Measurements from ENCODE around the gene PSME1.
"Not testable (repeated sequence)": the region's sequence is repeated elsewhere in the genome, so short reads cannot be mapped to it uniquely, and the experiment has no call there.

PSME1 gene

DNA sequence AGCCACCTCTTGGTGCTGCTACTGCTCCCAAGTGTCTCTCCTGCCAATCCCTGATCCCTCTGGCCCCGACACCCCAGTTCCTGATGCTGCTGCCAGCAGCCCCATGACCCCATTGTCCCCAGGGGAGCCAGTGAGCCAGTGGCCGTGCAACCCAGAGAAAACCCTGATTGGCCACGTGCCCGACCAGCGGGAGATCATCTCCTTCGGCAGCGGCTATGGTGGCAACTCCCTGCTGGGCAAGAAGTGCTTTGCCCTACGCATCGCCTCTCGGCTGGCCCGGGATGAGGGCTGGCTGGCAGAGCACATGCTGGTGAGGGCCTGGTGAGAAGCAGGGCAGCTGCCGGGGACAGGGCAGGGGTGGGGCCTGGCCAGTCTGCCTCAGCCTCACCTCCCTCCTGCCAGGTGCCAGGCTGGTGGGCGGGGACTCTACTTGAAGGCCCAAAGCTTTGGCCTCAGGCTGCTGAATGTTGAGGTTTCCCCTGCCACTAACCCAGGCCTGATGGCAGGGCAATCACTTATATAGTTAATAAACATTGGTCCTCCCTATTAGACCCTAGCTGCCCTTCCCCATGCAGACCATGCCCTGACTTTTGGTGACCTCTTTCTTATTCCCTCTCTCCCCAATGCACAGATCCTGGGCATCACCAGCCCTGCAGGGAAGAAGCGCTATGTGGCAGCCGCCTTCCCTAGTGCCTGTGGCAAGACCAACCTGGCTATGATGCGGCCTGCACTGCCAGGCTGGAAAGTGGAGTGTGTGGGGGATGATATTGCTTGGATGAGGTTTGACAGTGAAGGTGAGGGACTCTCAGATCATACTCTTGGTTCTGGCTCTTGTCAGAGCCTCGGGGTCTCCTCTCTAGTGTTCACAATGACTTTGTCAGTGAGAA is 36.8 kb upstream of the PSME1 start:
- peaks cover 43% of the 10 kb centered on the region for H3K36me3 ChIP-seq (ENCODE audit: insufficient read depth, low read length)
- no peaks in the 10 kb centered on the region; the same call in 1 of the 2 replicates for H3K4me1 ChIP-seq (ENCODE audit: insufficient read depth, low read length)
- no peaks in the 10 kb centered on the region; the same call in 1 of the 2 replicates for H3K9me3 ChIP-seq (ENCODE audit: control insufficient read depth, insufficient read depth, low read length)
- H3K9ac ChIP-seq (ENCODE audit: low read depth, low read length): no peak overlapping the region

- H3K36me3 ChIP-seq (ENCODE audit: insufficient read depth, low read length): peaks cover 45% of the 10 kb centered on the region
- H3K9ac ChIP-seq (ENCODE audit: low read depth, low read length): no peak overlapping the region
- H3K9me3 ChIP-seq (ENCODE audit: control insufficient read depth, insufficient read depth, low read length): peaks cover 3% of the 10 kb centered on the region
- H3K4me1 ChIP-seq (ENCODE audit: insufficient read depth, low read length): no peaks in the 10 kb centered on the region; the same call in 1 of the 2 replicates
These were observed 35.6 kb upstream of the PSME1 start for GRCh38 chr14:24100197-24100981.

DNA sequence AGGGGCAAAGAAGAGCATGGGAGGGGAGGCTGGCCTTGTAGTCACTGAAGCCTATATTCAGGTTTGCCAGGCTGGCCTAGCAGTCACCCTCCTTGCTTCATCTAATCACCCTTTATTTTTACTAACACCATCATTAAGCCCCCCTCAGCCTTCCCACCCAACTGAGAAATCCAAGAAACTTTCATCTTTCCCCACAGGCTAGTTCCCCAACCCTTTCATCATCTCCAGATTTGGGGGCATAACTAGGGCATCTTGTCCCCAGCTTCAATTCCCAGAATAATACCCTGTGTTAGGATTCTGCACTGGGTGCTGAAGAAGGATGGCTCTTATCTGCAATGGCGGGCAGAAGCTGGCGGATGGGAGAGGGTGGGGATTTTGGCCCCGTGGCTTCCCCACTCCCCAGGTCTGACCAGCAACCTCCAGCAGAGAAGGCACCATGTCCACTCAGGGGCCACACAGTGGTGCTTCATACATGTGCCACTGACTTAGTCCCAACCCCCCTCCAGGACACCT is 35.0 kb upstream of the PSME1 start:
- Histone ChIP-seq H3K36me3 (ENCODE audit: insufficient read depth, low read length) (peaks cover 41% of the 10 kb centered on the region), H3K4me1 (ENCODE audit: insufficient read depth, low read length) (no peaks in the 10 kb centered on the region), H3K9me3 (ENCODE audit: control insufficient read depth, insufficient read depth, low read length) (peaks cover 4% of the 10 kb centered on the region), H3K9ac (ENCODE audit: low read depth, low read length) (no peak overlapping the region)

- no peaks in the 10 kb centered on the region for H3K4me1 ChIP-seq (ENCODE audit: insufficient read depth, low read length)
- H3K36me3 ChIP-seq (ENCODE audit: insufficient read depth, low read length): peaks cover 41% of the 10 kb centered on the region
- H3K9me3 ChIP-seq (ENCODE audit: control insufficient read depth, insufficient read depth, low read length): peaks cover 4% of the 10 kb centered on the region
- no peak overlapping the region for H3K9ac ChIP-seq (ENCODE audit: low read depth, low read length)
These were observed 33.5 kb upstream of the PSME1 start for GRCh38 chr14:24102357-24103048.

- Histone ChIP-seq H3K4me1 (ENCODE audit: insufficient read depth, low read length) (no peaks in the 10 kb centered on the region), H3K36me3 (ENCODE audit: insufficient read depth, low read length) (peaks cover 38% of the 10 kb centered on the region)
These were observed 32.5 kb upstream of the PSME1 start for GRCh38 chr14:24103451-24103850.

GRCh38 chr14:24105609-24106239 is 30.3 kb upstream of the PSME1 start:
- not testable (repeated sequence) for H3K4me1 ChIP-seq (ENCODE audit: insufficient read depth, low read length); H3K9ac ChIP-seq (ENCODE audit: low read depth, low read length); H3K9me3 ChIP-seq (ENCODE audit: control insufficient read depth, insufficient read depth, low read length)
- H3K36me3 ChIP-seq (ENCODE audit: insufficient read depth, low read length): peaks cover 24% of the 10 kb centered on the region

More at GRCh38 chr14:24103451-24103850, 32.5 kb upstream of the PSME1 start:
- no peak overlapping the region for H3K9ac ChIP-seq (ENCODE audit: low read depth, low read length)
- H3K9me3 ChIP-seq (ENCODE audit: control insufficient read depth, insufficient read depth, low read length): peaks cover 4% of the 10 kb centered on the region

- peaks cover 24% of the 10 kb centered on the region for H3K36me3 ChIP-seq (ENCODE audit: insufficient read depth, low read length)
- peaks cover 4% of the 10 kb centered on the region for H3K9me3 ChIP-seq (ENCODE audit: control insufficient read depth, insufficient read depth, low read length)
- 0 out of 2 replicates have a peak, but pooled peaks cover 2% of the 10 kb centered on the region for H3K4me1 ChIP-seq (ENCODE audit: insufficient read depth, low read length)
- no peak overlapping the region for H3K9ac ChIP-seq (ENCODE audit: low read depth, low read length)
These were observed 29.2 kb upstream of the PSME1 start for GRCh38 chr14:24106672-24107271.

DNA sequence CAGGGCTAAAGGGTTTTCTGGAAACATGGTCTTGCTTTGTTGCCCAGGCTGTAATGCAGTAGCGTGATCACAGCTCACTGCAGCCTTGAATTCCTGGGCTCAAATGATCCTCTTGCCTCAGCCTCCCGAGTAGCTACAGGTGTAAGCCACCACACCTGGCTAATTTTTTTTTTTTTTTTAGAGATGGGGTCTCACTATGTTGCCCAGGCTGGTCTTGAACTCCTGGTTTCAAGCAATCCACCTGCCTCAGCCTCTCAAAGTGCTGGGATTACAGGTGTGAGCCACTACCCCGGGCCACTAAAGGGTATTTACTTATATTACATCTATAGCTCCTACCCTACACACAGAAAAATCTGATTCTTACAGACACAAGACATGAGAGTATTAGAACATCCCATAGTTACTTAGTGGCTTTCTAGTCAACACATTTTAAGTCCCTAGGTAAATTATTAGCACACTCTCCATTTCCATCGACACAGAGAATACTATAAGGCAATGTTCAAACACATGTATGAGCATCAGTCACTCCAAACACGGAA is 27.6 kb upstream of the PSME1 start:
- H3K4me1 ChIP-seq (ENCODE audit: insufficient read depth, low read length): 0 out of 2 replicates have a peak, but pooled peaks cover 2% of the 10 kb centered on the region
- H3K9ac ChIP-seq (ENCODE audit: low read depth, low read length): no peak overlapping the region
- H3K36me3 ChIP-seq (ENCODE audit: insufficient read depth, low read length): peaks cover 10% of the 10 kb centered on the region

GRCh38 chr14:24110060-24110459 is 25.9 kb upstream of the PSME1 start:
- 0 out of 2 replicates have a peak, but pooled peaks cover 2% of the 10 kb centered on the region for H3K4me1 ChIP-seq (ENCODE audit: insufficient read depth, low read length)

More for the DNA sequence above, 27.6 kb upstream of the PSME1 start:
- H3K9me3 ChIP-seq (ENCODE audit: control insufficient read depth, insufficient read depth, low read length): peaks cover 4% of the 10 kb centered on the region

GRCh38 chr14:24110523-24110922 is 25.5 kb upstream of the PSME1 start:
- Histone ChIP-seq H3K36me3 (ENCODE audit: insufficient read depth, low read length) (no peaks in the 10 kb centered on the region), H3K4me1 (ENCODE audit: insufficient read depth, low read length) (0 out of 2 replicates have a peak, but pooled peaks cover 2% of the 10 kb centered on the region), H3K9me3 (ENCODE audit: control insufficient read depth, insufficient read depth, low read length) (peaks cover under 1% of the 10 kb centered on the region; the same call in 1 of the 2 replicates)

More at GRCh38 chr14:24110060-24110459, 25.9 kb upstream of the PSME1 start:
- H3K9me3 ChIP-seq (ENCODE audit: control insufficient read depth, insufficient read depth, low read length): peaks cover 4% of the 10 kb centered on the region; the same call in 1 of the 2 replicates
- H3K9ac ChIP-seq (ENCODE audit: low read depth, low read length): no peak overlapping the region
- H3K36me3 ChIP-seq (ENCODE audit: insufficient read depth, low read length): peaks cover under 1% of the 10 kb centered on the region; the same call in 1 of the 2 replicates

DNA sequence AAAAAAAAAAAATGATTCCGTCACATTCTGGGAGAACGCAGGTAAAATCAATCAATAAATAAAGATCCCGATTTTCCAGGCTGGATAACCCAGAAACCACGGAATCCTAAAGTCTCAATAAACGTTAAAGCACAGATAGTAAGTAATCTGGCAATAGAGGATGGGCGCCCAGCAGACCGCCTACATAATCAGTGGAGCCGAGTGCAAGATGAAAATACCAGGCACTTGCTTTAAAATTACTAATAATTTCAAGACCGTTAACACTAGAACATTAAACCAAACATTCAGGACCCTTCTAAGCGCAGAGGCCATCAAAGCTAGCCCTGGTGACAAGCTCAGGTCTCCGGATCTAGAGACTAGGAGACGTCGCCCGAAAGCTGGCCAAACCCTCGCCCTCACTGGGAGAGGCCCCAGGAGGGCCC is 22.6 kb upstream of the PSME1 start:
- peaks cover 3% of the 10 kb centered on the region for H3K36me3 ChIP-seq (ENCODE audit: insufficient read depth, low read length)
- no peaks in the 10 kb centered on the region for H3K9me3 ChIP-seq (ENCODE audit: control insufficient read depth, insufficient read depth, low read length)
- H3K4me1 ChIP-seq (ENCODE audit: insufficient read depth, low read length): 0 out of 2 replicates have a peak, but pooled peaks cover 2% of the 10 kb centered on the region
- H3K9ac ChIP-seq (ENCODE audit: low read depth, low read length): peak overlapping the region; percentile 81

More at GRCh38 chr14:24110523-24110922, 25.5 kb upstream of the PSME1 start:
- H3K9ac ChIP-seq (ENCODE audit: low read depth, low read length): no peak overlapping the region

GRCh38 chr14:24113801-24114531 is 22.0 kb upstream of the PSME1 start:
- Histone ChIP-seq H3K9ac (ENCODE audit: low read depth, low read length) (peak overlapping the region; percentile 81), H3K4me1 (ENCODE audit: insufficient read depth, low read length) (0 out of 2 replicates have a peak, but pooled peaks cover 1% of the 10 kb centered on the region), H3K9me3 (ENCODE audit: control insufficient read depth, insufficient read depth, low read length) (no peaks in the 10 kb centered on the region), H3K36me3 (ENCODE audit: insufficient read depth, low read length) (peaks cover 9% of the 10 kb centered on the region)

Data from ES-I3 (cell line).